Central memory CD4-positive, alpha-beta T cell (primary cell): Measurements from ENCODE around the gene FEZ2.

Source experiments
- DNase-seq: peaks from one replicate; pipeline ENCODE4 v3.0.0; 2022

Gene FEZ2

DNA sequence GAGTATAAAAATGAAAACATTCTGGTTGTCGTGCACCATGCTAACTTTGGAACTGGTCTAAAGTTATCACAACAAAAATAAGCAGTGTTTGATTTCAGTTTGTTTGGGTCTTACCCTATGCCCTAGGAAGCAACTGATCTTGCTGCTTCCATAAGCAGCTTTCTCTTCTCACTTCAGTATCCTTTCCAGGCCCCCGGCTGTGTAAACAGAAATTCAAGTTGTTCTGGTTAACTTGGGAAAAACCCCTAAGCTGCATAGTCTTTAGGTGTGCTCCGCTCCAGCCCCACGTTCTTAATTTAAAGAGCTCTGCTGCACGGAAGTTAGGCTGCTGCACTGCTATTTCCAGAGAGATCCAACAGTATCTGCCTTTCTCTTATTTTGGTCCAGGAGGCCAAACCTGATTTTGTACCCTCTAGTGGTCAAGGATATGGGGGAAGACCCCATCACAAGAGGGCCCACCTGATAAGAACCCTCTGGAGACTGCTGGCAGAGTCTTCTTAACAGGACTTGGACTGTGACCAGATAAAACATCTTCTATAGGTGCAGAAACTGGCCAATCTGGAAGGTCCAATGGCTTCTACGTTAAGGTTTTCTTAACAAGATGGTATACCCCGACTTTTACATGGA, 69.1 kb downstream of the FEZ2 start:
- no peak for DNase-seq

DNA sequence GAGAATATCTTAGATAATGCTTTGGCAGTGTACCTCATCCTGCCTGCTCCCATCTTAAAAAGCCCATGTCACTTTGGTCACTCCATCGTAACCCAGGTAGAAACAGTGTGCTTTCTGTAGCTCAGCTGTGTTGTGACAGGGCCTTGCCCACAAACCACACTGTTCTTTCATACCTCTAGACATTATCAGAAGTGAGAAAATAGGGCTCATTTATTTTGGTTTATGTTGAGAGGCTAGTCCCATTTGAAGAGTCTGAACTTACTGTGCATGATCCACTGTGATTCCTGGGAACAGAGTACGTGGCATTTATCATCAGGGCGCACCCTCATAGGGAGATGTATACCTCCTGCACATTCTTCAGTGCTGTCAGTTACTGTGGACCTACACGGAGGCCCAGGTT, 69.7 kb downstream of the FEZ2 start:
- no peak for DNase-seq

DNA sequence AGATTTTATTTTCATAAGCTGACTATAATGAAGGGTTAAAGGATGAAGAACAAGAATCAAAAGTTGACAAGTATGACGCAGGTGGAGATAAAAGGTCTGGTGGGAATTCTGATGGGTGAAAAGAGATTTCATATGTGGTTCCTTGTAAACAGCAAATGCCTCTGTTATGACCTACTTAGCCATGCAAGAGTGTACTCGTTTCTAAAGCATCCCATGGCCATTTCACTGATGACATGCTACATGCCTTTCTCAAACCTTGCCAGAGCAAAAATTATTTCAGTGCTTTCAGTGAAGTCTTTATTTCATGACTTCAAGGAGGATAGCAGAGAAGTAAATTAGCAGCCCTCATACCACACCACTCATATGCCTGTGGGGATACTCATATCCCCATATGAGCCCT, 71.7 kb downstream of the FEZ2 start:
- DNase-seq: no peak

DNA sequence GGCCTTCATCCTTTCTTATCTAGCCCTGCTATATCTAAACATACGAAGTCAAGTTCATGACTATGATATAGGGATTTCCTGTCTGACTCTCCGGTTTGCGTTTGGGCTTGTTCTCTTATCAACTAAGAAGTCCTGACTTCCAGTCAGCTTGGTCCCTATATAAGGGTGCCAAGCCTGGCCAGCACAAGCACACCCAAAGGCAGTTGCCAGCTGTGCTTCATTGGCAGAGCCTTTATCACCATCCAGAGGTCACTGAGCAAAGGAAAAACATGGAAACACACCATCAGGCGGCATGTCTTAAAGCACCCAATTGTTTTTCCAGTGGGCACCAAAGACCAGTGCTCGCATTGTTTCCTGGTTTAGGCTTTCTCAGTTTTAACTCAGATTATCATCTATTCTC, 72.7 kb downstream of the FEZ2 start:
- DNase-seq: no peak

GRCh38 chr2:36523153-36523552, 74.8 kb downstream of the FEZ2 start:
- no peak for DNase-seq

- no peak for DNase-seq
Measured at GRCh38 chr2:36520431-36520830, 77.5 kb downstream of the FEZ2 start.

- no peak for DNase-seq
Measured at GRCh38 chr2:36516136-36516870, 81.7 kb downstream of the FEZ2 start.

DNA sequence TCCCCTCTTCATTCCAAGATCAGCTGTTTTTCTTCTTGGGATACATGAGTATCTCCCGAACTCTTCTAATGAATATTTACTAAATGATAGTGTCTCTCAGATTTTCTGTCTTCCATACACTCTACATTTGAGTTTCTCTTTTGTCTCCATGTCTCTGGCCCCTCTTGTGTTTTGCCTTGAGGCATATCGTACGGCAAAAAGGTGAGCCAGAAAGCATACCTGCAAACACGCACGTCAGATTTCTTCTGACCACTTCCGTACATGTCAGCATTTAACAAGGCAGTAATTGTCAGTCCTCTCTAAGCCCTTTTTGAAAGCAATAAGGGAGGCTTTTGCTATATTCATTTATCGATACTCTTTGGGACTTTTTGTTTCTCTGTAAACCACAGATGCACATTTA, 82.4 kb downstream of the FEZ2 start:
- DNase-seq: no peak

- no peak for DNase-seq
Measured at GRCh38 chr2:36513661-36514060, 84.3 kb downstream of the FEZ2 start.

GRCh38 chr2:36512705-36513104, 85.3 kb downstream of the FEZ2 start:
- no peak for DNase-seq

DNA sequence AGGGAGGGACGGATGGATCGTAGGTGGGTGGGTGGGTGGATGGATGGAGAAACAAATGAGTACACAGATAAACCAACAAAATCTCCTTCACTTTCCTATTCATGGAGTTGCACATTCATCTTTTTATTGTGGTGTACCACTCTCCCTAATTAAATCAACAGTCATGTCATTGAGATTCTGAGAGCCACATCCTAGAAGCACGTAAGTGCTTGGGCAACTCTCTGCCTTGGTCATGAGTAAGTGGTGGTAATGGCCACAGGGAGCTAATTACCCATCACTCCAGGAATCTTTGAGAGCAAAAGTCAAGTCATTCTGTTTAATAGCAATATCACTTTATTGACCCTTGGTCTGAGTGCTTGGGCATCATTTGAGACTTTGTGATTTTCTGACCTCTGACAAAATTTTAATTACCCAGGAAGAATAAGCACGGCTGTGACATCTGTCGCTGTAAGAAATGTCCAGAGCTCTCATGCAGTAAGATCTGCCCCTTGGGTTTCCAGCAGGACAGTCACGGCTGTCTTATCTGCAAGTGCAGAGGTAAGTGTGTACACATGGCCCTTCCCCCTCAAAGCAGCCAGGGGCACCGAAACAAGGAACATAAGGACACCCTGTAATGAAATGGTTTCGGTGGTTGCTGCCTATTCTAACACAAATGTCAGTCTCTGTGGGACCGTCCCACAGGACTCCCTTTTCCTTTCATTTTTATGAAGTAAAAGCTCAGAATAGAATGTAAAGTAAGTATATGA, 85.9 kb downstream of the FEZ2 start:
- no peak for DNase-seq

DNA sequence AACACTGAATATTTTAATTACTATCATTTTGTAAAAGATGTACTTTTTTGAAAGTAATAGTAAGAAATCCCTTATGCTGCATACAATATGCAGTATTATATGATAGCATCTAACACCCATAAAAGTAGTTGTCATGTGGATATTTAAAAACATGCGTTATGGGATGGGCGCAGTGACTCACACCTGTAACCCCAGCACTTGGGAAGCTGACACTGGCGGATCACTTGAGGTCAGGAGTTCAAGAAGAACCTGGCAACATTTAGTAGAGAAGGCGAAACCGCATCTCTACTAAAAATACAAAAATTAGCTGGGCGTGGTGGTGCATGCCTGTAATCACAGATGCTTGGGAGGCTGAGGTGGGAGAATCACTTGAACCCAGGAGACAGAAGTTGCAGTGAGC, 88.9 kb downstream of the FEZ2 start:
- no peak for DNase-seq

GRCh38 chr2:36507408-36507812, 90.6 kb downstream of the FEZ2 start:
- DNase-seq: no peak
